Measurements from ENCODE around the gene CYBA. TPM values are rescaled to one million over a fixed set of nuclear protein-coding genes. Genes with fewer than 3 reads are reported as not detected.
A peak's percentile ranks its signal among the peaks of the same experiment; 100 is the strongest.

Gene CYBA
- total and polyA plus RNA-seq, 10 of the 15 experiments (the other 5 are each of a cell fraction or from before 2014, with no cell fraction given) = 0.55 to 598 (median 258) TPM

GRCh38 chr16:88626646-88627045 is 24.2 kb downstream of the CYBA start:
- peaks cover 13 to 60% of the 10 kb centered on the region in 2 experiments; a peak in 3 of 4 replicates for H3K36me3 ChIP-seq (ENCODE audit: control insufficient read depth in 2 of 2, insufficient read depth in 2 of 2, low read length in 1 of 2)
- BruUV-seq (replicated peaks) = TSS peak; percentile 46
- H3K4me1 ChIP-seq (ENCODE audit: control insufficient read depth, insufficient read depth, low read length) = no peaks in the 10 kb centered on the region
- DNase-seq (ENCODE audit: low read depth, low spot score) (no peak), FAIRE-seq (no peak), ATAC-seq (no peak)
- in situ Hi-C loops (cut with MboI) = no loop called here
- no peaks in the 10 kb centered on the region for H4K20me1 ChIP-seq (ENCODE audit: control insufficient read depth, insufficient read depth)
- no peak overlapping the region for H3K4me3 ChIP-seq
- POLR2A ChIA-PET = no interaction called here
- no peaks in the 10 kb centered on the region for H3K9me3 ChIP-seq (replicated peaks; ENCODE audit: control insufficient read depth, insufficient read depth, low read length)
- no peak overlapping the region for H3K9ac ChIP-seq (ENCODE audit: control insufficient read depth, insufficient read depth, low read length)
- TF ChIP-seq CBX3 (IDR thresholded peaks at IDR 0.05; ENCODE audit: borderline replicate concordance, low read depth) = no peak
- TF ChIP-seq FOXK2 (IDR thresholded peaks at IDR 0.05) = no peak
- no peak for TF ChIP-seq YY1 (IDR thresholded peaks at IDR 0.05; ENCODE audit: low read depth, low read length)
- no peak for TF ChIP-seq CUX1 (IDR thresholded peaks at IDR 0.05; ENCODE audit: insufficient replicate concordance, low read depth, low read length)
- no peak for TF ChIP-seq CHD2 (IDR thresholded peaks at IDR 0.05; ENCODE audit: borderline replicate concordance, low read depth, low read length)
- TF ChIP-seq ATF3 (IDR thresholded peaks at IDR 0.05; ENCODE audit: borderline replicate concordance, extremely low read depth, low read depth, low read length) = no peak
- TF ChIP-seq CTCF (IDR thresholded peaks at IDR 0.05 in 2 of 3, conservative IDR thresholded peaks at IDR 0.05 in 1 of 3; ENCODE audit: control insufficient read depth in 2 of 3, extremely low read depth in 1 of 3, insufficient read depth in 1 of 3, low read depth in 3 of 3, low read length in 3 of 3) = no peak
- no peak for TF ChIP-seq CBX5 (IDR thresholded peaks at IDR 0.05; ENCODE audit: low read depth)
- no peak for TF ChIP-seq SIX5 (IDR thresholded peaks at IDR 0.05; ENCODE audit: low read depth, low read length, severe bottlenecking)
- RAD21 ChIA-PET (ENCODE audit: unreplicated experiment) = interaction anchor here (0.7 kb wide), 1 partner anchor 33 kb away, joined by 3 read pairs; no protein-coding TSS in a partner anchor
- CTCF ChIA-PET = interaction anchor here (1.4 kb wide), 1 partner anchor 14 kb away, joined by 4 read pairs; no protein-coding TSS in a partner anchor
- H3K4me2 ChIP-seq (ENCODE audit: control insufficient read depth, insufficient read depth) = no peak overlapping the region
- 98% methylated on average over 9 of the region's 9 CpGs for WGBS (ENCODE audit: insufficient coverage, insufficient replicate concordance, low lambda C conversion rate, missing lambda C conversion rate)
- H3K27me3 ChIP-seq (replicated peaks in 1 of 2; ENCODE audit: control insufficient read depth in 2 of 2, insufficient read depth in 2 of 2, low read length in 1 of 2) = no peaks in the 10 kb centered on the region
- SMC1A ChIA-PET (ENCODE audit: uncharacterized antibody, unreplicated experiment) = interaction anchor here (1.4 kb wide), 1 partner anchor 9 kb away, joined by 4 read pairs; no protein-coding TSS in a partner anchor
- no peak overlapping the region for H2AFZ ChIP-seq (ENCODE audit: control insufficient read depth, low read depth, low read length)
- H3K79me2 ChIP-seq (ENCODE audit: control insufficient read depth, insufficient read depth, low read length) = no peaks in the 10 kb centered on the region
- intact Hi-C loops (cut with micrococcal nuclease; ENCODE audit: unreplicated experiment) = no loop called here
- H3K27ac ChIP-seq (ENCODE audit: control insufficient read depth, insufficient read depth) = no peak overlapping the region

Measured in GM12878 (cell line).